Measurements from ENCODE around the gene TMOD3.
"Not testable (repeated sequence)": the region's sequence is repeated elsewhere in the genome, so short reads cannot be mapped to it uniquely, and the experiment has no call there.

Gene TMOD3

DNA sequence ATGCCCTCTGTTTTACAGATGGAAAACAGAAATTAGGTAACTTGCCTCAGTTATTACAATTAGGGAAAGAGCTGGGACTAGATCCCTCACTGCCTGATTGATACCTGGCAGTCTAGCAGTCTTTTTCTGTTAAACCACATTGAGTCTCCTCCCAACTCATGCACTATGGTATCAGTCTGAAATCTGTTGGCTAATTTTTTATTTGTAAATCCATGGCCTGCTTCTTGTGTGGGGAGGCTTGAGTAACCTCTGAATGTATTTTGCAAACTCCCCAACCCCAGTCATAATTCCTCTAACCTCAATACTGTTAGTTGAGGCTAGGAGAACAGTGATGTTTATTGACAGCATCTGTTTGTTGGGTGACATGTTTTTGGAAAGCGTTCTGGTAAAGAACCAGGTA, 35.9 kb downstream of the TMOD3 start:
- DNase-seq, result no peak

- DNase-seq, result no peak
Observed at GRCh38 chr15:51866161-51866560, 36.7 kb downstream of the TMOD3 start.

- DNase-seq, result no peak
Observed at GRCh38 chr15:51866751-51867150, 37.3 kb downstream of the TMOD3 start.

- DNase-seq, result no peak
Observed at GRCh38 chr15:51869060-51869421, 39.6 kb downstream of the TMOD3 start.

DNA sequence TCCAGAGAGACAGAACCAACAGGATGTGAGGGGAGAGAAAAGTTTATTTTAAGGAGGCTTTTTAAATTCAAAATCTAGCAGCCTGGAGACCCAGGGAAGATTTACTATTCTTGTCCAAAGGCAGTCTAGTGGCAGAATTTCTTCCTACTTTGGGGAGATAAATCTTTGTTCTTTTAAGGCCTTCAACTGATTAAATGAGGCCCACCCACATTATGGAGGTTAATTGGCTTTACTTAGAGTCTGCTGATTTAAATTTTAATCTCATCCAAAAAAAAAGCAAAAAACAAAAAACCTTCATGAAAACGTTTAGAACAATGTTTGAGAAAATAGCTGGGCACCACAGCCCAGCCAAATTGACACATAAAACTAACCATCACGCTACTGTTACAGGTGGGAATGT, 41.3 kb downstream of the TMOD3 start:
- no peak for DNase-seq

DNA sequence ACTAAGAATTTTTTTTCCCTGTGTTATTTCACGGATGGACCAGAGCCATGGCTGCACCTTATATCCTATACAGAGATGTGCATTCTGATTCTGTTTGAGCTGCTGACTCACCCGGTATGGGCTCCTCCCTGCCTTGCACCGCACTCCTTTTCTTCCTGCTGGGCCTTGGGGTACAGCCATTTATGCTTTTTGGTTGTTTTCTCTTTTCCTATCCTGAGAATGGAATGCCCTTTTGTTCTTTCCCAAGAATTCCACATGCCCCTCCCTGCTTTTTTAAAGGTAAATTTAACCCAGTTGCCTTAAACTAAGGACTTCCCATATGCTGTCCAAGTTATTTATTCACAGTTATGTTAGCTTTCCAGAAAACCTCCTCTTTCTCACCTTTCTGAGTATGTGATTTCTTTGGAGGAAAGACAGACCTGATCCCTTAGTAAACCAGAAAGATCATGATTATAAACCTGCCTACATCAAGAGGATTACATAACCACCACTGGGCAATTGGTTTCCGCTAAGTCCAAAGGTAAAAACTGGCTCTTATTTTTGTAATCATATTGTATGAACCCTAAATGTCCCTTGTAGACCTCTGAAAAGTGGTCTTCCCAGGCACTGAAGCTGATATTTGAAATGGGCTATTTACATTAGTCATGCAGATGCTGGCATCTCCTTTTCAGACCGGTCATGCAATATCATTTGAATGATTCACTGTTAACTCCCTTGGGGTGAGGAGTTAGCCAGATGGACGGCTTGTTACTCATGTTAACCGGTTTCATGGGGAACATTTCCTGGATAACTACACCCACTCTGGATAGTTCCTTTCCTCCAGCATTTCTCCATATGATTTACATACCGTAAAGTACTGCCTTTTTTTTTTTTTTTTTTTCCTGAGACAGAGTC, 45.5 kb downstream of the TMOD3 start:
- peak; percentile 27 for DNase-seq

DNA sequence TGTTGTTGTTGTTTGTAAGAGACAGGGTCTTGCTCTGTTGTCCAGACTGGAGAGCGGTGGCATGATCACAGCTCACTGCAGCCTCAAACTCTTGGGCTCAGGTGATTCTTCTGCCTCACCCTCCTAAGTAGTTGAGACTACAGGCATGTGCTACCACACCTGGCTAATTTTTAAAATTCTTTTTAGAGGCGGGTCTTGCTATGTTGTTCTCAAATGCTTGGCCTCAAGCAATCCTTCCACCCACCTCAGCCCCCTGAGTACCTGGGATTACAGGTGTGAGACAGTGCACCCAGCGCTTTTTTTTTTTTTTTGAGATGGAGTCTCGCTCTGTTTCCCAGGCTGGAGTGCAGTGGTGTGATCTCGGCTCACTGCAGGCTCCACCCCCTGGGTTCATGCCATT, 46.7 kb downstream of the TMOD3 start:
- DNase-seq, result no peak

DNA sequence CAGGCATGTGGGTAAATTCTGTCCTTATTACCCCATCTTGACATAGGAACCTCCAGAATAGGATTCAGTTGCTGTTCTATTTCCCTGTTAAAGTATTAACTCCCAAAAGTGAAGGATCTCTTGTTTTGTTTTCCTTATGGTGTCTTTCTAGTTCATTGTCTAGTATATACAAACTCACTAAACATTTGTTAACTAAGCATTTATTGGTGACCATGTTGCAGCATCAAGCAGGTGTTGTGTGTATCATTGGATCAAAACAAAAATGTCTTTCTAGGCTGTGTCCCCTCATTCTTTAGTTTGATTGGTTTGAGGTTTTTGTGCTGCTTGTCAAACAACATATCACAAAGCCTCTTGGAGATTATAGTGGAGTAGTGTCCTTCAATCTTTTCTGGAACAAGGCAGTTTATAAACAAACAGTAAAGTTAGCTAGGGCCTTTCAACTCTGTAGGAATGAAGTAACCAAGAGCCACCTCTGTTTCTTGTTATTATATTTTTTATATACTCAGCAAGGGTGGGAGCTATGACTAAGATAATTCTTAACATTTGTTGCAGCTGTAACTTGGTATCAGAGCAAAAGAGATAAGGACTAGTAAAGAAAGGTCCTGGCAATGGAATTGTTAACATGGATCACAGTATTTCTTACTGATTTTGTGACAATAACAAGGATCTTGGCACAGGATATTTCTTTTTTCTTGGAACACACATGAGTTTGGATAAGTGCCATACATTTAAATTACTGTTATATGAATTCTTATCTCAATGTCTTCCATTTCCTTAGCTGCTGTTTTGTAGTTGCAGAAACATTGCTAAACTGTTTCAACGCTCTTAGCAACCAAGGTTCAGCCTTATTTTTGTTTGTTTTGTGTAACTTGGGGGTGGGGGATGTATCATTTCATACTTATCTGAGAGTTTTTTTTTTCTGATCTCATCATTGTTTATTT, 49.3 kb downstream of the TMOD3 start:
- DNase-seq, result no peak

GRCh38 chr15:51879555-51879954, 50.1 kb downstream of the TMOD3 start:
- DNase-seq, result no peak

GRCh38 chr15:51883271-51883837, 53.9 kb downstream of the TMOD3 start:
- no peak for DNase-seq

- DNase-seq, result no peak
Observed at GRCh38 chr15:51884041-51884440, 54.6 kb downstream of the TMOD3 start.

DNA sequence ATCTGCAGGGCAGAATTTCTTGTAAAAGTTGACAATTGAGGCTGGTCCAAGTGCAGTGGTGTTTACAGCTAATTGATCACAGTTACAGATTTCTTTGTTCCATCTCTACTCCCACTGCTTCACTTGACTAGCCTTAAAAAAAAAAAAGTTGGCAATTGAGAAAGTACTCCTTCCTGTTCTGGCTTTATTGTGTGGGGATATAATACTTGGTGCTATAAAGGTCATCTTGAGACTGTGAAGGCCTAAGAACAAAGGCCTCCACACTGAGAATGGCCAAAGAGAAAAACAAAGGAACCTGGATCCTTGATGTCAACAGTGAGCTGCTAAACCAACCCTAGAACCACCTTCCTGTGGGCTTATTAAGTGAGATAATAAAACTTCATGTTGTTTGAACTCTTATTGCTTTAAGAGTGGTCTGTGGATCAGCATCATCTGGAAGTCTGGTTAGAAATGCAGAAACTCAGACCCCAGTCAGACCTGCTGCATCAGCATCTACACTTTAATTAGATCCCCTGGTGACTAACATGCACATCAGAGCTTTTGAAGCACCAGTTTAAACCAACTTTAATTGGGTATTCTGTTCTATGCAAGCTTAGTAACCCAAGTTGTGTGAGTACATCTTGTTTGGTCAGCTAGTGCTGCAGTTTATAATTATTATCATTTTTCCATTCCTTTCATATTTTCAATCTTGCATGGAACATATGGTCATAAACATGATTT, 55.2 kb downstream of the TMOD3 start:
- DNase-seq, result no peak

DNA sequence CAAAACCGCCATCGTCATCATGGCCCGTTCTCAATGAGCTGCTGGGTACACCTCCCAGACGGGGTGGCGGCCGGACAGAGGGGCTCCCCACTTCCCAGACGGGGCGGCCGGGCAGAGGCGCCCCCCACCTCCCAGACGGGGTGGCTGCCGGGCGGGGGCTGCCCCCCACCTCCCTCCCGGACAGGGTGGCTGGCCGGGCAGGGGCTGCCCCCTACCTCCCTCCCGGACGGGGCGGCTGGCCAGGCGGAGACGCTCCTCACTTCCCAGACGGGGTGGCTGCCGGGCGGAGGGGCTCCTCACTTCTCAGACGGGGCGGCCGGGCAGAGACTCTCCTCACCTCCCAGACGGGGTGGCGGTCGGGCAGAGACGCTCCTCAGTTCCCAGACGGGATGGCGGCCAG, 56.3 kb downstream of the TMOD3 start:
- not testable (repeated sequence) for DNase-seq

GRCh38 chr15:51887887-51888592, 58.6 kb downstream of the TMOD3 start:
- no peak for DNase-seq

DNA sequence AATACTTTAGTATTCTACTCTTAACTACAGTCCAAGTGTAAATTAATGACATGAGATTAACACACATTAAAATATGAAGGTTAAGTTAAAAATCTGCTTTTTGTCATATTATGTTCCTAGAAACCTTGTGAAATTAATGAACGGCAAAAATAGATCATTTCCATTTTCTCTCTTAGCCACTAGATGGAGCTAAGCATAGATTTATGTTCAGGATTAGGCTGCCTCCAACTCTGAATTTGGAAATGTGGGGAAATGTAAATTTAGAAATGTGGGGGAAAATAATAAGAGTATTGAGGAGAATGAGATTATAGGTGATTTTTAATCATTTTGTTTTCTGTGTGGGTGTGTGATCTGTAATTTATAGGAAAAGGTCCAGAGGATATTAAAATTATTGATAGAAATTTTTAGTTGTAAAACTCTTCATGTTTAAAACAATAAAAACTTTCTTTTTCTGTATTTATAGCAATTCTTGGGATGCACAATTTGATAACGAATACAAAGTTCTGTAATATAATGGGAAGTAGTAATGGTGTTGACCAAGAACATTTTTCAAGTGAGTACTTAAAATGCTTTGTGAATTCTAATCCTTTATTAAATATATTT, 59.2 kb downstream of the TMOD3 start:
- no peak for DNase-seq

DNA sequence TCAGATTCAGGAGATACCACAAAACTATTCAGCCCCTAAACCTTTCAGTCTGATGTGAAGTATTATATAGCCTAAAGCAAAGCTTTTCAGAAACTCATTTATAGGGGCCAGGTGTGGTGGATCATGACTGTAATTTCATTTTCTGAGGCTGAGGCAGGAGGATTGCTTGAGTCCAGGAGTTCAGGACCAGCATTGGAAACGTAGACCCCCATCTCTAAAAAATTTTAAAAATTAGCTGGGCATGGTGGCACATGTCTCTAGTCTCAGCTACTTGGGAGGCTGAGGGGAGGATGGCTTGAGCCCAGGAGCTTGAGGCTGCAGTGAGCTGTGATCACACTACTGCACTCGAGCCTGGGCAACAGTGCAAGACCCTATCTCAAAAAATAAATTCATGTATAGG, 60.0 kb downstream of the TMOD3 start:
- DNase-seq, result no peak

DNA sequence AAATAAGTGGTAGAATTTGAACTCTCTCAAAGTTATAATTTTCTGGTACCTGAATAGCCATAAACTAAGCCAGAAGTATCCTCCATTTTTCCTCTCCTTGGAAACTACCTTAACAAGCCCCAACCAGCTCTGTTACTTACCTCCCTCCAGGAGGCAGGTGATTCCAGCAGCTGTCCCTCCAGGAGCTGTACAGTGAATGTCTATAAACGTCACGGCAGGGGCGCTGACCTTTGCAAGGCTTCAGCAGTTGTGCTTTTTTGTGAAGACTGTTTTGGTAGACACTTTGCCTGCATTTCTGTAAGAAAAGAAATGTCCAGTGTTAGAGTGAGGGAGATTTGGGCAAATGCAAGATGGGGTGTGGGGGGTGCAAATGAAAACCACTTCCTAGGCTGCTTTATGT, 75.0 kb downstream of the TMOD3 start:
- no peak for DNase-seq

DNA sequence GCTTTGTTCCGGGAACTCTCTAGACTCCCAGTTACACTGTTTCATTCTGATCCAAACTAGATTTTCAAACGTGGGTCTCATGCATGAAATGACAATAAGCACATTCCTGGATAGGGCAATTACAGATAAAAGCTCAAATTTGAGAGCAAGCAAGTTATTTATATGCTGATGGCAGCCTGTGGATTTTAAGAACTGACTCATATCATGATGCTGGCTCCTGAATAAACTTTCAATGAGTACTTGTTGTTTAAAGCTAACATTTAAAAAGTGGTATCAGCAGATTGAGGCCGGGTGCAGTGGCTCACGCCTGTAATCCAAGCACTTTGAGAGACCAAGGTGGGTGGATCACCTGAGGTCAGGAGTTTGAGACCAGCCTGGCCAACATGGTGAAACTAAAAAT, 75.5 kb downstream of the TMOD3 start:
- no peak for DNase-seq

DNA sequence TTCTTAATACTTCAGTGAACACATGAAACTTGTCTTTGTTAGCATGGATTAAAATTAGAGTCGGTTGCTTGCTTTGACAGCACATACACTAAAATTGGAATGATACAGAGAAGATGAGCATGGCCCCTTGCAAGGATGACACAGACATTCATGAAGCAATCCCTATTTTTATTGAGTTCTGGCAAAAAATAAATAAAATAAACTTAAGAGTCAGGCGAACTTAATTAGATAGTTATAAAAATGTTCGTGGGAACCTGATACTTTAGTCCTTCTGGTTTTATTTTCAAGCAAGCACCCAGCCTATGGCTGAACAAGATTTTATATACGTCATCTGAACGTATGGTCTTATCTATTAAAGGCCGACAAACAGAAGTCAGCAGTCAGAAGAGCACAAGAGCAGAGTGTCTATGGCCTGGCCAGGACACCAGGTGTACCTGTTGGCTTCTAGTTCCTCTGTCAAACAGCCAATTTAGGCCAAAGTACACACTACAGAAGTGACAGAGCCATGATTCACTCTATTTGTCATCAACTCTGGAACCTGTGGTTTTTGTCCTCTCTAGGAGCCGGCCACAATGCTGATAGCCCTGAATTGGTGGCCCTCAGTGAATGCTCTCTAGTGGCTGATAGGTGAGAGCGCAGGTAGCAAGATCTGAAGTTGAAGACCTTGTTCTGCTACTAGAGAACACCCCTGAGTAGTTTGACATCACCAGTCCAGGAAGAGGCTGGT, 77.8 kb downstream of the TMOD3 start:
- no peak for DNase-seq

GRCh38 chr15:51908316-51908715, 78.9 kb downstream of the TMOD3 start:
- DNase-seq, result no peak

DNA sequence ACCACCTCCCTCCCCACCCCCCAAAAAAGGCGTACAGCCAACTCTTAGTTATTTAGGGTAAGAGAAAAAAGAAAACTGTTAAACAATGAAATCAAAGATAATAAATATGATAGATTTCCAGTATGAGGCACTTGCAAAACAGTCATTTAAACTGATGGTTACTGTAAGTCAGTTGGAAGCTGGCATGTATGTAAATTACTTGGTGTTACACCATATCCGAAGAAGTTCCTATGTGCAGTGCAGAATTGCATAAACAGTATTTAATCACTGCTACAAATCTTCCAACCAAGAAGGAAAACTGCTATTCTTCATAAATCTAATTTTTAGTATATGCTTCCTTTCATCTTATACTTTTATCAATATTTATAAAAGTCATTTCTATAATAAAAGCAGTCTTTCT, 80.1 kb downstream of the TMOD3 start:
- no peak for DNase-seq
